ENCODE data around the gene CDT1.

Gene CDT1

DNA sequence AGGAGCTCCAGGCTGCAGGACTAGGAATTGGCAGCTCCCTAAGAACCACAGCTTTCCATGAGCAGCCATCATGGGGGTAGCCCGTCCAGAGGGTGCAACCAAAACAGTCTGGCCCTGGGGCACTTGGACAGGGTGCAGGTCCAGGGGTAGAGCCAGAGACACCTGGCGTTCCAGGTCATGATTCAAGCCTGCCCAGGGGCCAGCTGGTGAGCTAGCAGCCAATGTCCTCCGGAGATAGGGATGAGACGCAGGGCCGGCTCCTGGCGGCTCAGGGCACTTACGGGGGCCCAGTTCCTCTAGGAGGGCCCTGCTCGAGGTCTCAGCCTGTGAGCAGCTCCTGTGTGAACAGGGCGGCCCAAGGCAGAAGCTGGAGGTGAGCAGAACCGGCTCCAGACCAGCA, 40.6 kb upstream of the CDT1 start:
- TF ChIP-seq, protein P1, sequence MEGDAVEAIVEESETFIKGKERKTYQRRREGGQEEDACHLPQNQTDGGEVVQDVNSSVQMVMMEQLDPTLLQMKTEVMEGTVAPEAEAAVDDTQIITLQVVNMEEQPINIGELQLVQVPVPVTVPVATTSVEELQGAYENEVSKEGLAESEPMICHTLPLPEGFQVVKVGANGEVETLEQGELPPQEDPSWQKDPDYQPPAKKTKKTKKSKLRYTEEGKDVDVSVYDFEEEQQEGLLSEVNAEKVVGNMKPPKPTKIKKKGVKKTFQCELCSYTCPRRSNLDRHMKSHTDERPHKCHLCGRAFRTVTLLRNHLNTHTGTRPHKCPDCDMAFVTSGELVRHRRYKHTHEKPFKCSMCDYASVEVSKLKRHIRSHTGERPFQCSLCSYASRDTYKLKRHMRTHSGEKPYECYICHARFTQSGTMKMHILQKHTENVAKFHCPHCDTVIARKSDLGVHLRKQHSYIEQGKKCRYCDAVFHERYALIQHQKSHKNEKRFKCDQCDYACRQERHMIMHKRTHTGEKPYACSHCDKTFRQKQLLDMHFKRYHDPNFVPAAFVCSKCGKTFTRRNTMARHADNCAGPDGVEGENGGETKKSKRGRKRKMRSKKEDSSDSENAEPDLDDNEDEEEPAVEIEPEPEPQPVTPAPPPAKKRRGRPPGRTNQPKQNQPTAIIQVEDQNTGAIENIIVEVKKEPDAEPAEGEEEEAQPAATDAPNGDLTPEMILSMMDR (IDR thresholded peaks at IDR 0.05; ENCODE audit: borderline replicate concordance, insufficient read depth, low read depth, low read length) = no peak
- no peak overlapping the region for H3K4me3 ChIP-seq (ENCODE audit: low read depth, low read length)

DNA sequence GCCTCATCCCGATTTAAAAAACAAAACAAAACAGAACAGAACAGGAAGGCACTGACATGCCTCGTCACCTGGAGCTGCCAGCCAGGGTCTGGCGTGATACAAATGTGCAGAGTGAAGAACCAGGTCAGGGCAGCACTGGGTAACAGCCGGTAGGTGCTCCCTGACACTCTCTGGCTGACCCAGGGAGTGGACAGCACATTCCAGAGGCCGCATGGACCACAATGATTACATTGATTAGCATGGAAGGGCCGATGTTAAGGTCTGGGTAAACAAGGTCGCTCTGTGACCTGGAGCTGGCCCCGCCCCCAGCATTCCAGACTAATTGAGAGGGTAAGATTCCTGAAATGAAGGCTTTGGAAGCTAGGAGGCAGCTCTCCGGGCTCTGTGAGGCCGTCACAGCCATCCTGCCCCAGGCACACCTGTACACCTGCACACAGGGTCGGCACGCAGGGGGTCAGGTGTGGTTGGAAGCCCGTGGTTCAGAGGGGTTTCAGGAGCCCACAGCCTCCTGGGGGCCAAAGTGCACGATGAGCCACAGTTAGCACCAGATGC, 40.0 kb upstream of the CDT1 start:
- no peak overlapping the region for H3K4me3 ChIP-seq (ENCODE audit: low read depth, low read length)

DNA sequence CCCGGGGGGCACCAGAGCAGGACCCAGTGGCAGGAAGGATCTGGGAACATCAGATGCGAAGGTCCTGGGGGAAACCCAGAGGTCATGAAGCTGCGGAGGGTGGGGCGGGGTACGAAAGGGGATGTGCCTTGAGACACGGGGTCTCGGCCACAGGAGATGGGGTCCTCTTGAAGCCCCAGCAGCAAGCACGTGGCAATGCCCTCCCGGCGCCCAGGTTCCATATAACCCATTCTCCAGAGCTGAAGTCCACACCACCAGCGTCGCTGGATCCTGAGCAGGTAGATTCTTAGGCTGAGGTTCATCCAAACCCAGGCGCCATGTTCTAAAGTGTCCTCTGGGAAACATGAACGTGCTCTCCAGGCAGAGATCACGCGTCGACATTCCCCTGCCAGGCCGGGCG, 39.5 kb upstream of the CDT1 start:
- no peak overlapping the region for H3K4me3 ChIP-seq (ENCODE audit: low read depth, low read length)

More for the DNA sequence above, 40.0 kb upstream of the CDT1 start:
- TF ChIP-seq, protein P1 (IDR thresholded peaks at IDR 0.05; ENCODE audit: borderline replicate concordance, insufficient read depth, low read depth, low read length) = no peak

DNA sequence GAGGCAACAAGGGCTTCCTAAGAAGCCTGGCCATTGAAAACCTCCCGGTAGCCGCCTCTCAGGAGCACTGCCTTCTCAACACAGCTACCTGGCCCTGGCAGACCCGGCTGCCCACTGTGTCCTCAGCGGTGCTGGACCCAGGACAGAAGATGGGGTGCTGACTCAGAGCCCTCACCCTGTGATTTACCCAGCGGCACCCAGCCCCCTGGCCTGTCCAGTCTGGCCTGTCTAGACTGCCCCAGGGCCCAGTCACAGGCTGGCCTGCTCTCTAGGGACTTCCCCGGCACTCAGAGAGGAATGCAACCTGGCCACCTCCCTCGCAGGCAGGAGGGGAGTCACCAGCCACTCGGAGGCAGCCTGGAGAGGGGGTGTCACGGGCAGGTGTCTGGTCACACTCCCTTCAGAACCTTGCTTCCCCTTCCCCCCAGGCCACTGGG, 38.7 kb upstream of the CDT1 start:
- no peak overlapping the region for H3K4me3 ChIP-seq (ENCODE audit: low read depth, low read length)
- TF ChIP-seq, protein P1 (IDR thresholded peaks at IDR 0.05; ENCODE audit: borderline replicate concordance, insufficient read depth, low read depth, low read length) = no peak

More for the DNA sequence above, 39.5 kb upstream of the CDT1 start:
- TF ChIP-seq, protein P1 (IDR thresholded peaks at IDR 0.05; ENCODE audit: borderline replicate concordance, insufficient read depth, low read depth, low read length) = no peak

DNA sequence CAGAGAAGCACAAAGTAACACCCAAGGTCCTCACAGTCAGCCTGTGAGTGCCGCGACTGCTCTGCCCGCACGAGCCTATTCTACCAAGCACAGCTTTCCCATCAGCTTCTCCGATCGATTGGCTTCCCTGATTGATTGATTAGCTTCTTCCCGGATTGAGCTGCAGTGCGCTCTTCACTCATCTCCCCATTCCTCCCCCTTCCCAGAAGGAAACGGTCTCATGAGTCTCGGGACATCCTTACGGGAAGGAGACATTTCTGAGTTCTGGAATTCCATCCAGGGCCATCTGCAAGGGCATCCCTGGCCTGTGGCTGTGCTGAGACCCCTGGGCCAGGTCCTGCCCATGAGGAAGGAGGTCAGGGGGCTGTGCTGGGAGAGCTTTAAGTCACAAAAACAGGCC, 36.6 kb upstream of the CDT1 start:
- TF ChIP-seq, protein P1 (IDR thresholded peaks at IDR 0.05; ENCODE audit: borderline replicate concordance, insufficient read depth, low read depth, low read length) = no peak

DNA sequence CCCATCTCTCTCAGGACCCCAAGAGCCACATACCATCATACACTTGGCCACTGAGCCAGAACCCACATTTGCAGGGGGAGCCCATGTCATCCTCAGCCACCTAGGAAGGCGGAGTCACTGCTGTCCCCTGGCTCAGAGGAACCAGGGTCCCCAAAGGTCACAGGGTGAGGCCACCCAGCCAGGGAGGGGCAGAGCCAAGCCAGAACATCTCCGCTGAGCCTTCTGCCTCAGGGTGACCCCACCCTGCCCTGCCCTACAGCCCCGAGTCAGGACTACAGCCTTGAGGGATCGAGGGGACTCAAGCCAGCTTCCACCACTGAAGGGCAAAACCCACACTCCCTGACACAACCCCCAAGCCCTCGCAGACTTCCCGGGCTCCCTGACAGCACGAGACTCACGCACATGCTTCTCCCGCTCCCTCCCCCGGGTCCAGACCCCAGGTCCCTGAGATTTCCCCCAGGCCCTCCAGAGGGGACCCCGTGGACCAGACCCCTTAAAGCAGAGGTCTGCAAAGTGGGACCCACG, 36.0 kb upstream of the CDT1 start:
- no peak overlapping the region for H3K4me3 ChIP-seq (ENCODE audit: low read depth, low read length)
- TF ChIP-seq, protein P1 (IDR thresholded peaks at IDR 0.05; ENCODE audit: borderline replicate concordance, insufficient read depth, low read depth, low read length) = no peak

More for the DNA sequence above, 36.6 kb upstream of the CDT1 start:
- no peak overlapping the region for H3K4me3 ChIP-seq (ENCODE audit: low read depth, low read length)

DNA sequence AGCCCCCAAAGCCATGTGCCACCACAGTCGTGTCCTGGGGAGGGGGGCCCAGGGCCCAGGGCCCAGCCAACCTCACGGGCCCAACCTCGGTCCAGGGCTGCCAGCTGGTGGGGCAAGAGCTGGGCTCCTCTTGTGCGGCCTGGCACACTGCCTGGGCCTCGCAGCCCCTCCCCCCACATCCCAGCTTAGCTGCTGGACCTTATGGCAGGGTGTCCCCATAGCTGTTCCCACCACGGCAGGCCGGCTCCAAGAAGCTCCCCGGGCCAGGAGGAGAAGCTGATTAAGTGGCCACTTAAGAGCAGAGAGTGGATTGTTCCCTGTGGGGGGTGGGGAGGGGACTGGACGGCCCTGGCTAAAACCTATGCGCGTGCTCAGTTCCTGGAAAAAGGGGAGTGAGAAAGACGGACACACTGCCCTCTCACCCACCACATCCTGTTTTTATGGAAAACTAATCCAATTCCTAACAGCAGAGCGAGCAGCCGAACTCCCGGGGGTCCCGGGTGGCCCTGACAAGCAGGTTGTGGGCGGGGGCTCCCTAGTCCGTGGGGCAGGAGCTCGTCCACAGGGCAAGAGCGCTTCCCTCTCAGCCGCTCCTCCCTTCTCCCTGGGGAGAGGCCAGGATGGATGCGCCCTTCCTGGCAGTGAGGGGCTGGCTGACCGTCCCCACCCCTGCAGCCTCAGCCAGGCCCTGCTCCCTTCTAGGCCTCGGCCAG, 35.4 kb upstream of the CDT1 start:
- no peak overlapping the region for H3K4me3 ChIP-seq (ENCODE audit: low read depth, low read length)
- TF ChIP-seq, protein P1 (IDR thresholded peaks at IDR 0.05; ENCODE audit: borderline replicate concordance, insufficient read depth, low read depth, low read length) = no peak
